NAMALWA (cell line): ENCODE measurements around the gene HMGCLL1.

Source experiments
- DNase-seq: peaks from one replicate; pipeline ENCODE4 v3.0.0-alpha.2; 2015; ENCODE audit warnings: low spot score

Gene HMGCLL1

DNA sequence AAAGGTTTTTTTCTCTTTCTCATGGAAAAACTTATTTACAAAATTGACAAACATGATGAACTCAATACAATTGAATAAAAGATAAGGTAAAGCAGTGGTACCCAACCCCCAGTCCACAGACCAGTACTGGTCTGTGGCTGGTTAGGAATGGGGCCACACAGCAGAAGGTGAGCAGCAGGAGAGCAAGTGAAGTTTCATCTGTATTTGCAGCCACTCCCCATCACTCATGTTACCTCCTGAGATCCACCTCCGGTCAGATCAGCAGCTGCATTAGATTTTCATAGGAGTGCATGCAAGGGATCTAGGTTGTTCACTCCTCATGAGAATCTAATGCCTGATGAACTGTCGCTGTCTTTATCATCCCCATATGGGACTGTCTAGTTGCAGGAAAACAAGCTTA, 47.5 kb downstream of the HMGCLL1 start:
- no peak for DNase-seq

DNA sequence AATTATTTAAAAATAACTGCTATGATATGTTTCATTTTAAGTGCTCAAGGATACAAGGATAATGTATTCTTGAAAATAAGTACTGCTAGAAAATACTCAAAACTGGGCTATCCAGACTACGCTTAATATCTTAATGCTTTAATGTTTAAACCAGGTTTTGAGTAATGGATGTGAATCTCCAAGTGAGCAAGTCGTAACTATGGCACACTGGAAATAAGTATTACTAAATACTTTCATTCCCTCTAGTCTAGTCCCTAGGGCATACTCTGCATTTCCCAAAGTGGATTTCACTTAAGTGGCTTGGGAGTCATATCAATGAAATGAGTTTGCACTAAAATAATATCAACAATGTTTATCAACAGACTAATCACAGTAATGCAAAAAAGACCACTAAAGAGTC, 48.1 kb downstream of the HMGCLL1 start:
- no peak for DNase-seq

DNA sequence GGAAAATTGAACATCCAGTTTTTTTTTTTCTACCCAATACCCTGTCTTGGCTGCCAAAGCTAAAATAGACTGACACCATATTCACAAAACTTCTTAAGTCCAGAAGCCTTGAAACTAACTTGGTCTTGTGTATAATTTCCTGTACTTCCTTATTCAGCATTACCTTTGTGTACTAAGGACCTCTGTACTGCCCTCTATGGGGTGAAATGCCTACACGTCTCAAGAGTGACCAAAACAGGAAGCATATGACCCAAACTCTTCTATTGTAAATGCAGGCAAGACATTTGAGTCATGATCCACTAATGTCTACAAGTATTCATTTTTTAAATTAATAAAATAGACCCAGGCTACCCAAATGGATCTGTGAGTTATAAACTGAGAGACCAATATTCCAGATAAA, 50.4 kb downstream of the HMGCLL1 start:
- DNase-seq: peak; percentile 85

DNA sequence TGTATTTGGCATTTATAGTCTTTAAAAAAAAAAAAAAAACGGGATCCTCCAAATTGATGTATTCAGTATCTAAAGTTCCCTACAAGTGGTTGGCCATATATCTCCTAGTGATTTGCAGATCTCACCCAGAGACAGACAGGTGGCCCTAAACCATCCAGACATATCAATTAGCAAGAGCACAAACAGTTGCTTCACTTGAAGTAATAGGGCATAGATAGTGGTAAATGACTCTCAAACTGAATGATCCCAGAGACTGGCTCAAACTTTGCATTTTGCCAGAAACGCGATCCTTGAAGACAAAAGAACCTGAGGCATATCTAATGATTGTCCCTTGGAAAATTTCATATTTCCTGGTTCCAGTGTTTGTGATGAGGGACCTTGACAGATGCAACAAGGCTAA, 54.6 kb downstream of the HMGCLL1 start:
- DNase-seq: no peak

DNA sequence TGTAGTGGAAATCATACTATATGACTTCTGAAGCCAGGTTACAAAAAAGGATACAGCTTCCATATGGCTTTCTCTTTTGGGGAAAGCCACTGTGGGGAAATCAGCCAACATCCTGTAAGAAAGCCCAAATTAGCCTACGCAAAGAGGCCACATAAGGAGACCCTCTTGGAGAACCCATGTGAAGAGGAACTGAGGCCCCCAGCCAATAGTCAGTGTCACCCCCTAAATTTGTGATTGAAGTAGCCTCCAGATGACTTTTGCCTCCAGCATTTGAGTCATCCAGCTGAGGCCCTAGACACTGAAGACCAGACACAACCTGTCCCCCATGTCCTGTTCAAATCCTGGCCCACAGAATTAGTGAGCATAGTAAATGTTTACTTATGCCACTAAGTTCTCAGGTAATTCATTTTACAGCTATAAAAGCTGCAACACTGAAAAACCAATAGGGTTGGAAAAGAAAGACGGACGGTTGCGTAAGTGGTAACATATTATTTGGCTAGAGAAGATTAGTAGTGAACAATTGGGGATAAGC, 60.4 kb downstream of the HMGCLL1 start:
- DNase-seq: no peak

DNA sequence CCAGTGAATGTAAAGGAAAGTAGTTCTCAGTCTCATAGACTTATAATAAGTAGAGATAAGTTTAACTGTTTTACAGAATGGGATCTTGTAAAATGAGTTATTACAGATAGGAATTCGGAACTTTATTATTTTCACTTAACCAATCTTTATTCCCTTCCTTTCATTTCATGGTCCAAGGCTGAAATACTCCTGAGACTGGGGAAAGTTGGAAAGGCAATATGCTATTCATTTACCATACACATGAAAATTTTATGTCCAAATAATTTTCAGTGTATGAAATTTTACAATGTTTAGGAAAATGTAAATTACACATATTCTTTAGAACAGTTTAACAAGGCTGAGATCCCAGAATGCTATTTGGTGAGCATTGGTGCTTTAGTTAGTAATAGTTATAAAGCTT, 62.3 kb downstream of the HMGCLL1 start:
- no peak for DNase-seq

DNA sequence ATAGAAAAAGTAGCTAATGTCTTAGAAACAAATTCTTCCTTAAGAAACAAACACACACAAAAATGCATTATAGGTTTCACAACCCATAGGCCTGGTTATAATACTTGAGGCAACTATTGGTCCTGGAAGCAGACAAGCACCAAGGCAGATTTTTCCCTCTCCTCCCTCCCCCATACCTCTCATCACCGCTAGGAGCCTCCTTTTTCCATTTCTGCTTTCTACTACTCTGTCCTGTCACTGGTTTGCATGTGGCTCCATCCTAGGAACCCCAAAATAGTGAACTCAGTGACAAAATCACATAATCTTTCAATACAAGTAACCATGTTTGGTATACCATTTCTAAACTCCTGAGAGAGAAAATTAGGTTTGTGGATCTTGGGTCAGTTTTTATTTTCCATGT, 66.1 kb downstream of the HMGCLL1 start:
- DNase-seq: peak; percentile 3

DNA sequence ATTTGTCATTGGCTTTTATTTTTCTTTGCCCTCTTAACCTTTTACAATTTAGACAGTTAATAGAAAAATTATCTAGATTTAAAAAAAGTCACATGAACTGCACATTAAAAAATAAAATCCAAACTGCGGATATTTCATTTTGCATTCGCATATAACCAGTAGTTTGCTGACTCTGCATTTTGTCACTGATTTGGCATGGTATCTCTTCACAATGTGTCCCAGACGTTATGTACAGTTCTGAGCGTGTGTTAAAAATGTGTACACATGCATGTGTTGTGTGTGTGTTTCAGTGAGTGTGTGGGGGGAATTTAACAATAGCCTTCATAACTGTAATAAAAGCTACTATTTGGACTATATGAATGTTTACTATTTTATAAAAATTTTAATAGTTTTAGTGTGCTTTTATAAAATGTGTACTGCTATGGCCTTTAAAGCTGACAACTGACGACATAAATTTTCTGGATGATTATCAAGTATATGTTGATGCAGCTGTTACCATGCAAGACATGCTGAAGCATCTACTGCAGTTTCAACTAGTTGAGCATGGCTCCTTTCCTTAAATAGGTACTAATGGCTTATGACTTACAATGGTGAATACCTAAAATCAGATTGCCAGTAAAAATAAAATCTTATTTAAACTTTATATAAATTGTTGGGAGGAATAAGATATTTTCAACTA, 67.7 kb downstream of the HMGCLL1 start:
- DNase-seq: no peak

DNA sequence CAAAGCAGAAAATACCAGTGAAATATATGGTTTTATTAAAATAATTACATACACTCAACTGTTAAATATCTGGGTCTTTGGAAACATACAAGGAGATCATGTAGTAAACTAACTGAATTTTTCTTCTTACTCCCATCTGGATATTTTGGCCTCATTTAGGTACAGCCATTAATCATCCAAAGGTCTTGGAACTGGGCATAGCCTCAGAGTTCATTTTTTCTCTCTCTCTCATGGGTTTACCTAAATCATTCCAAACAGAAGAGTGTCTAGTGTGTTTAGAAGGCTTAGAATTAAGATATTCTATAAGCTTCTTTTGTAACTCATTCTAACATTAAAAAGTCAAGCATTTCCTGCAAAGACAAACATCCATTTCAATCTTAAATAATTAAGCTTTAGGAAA, 79.4 kb downstream of the HMGCLL1 start:
- no peak for DNase-seq

DNA sequence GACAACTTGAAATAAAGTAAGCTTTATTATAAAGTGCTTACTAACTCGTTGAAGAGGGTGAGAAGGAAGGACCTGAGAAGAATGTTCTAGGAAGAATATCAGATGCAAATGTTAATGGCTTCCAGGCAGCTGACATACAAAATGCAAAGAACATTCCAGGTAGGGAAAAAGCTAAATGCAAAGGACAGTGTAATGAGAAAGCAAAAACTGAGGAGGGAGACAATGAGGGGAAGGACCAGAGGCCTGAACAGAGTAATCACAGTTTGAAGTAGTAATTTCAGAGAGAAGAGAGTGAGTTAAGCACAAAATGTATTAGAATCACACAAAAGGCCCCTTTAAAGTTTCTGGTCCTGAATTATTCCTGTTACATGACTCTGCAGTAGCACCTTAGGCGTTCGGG, 81.3 kb downstream of the HMGCLL1 start:
- DNase-seq: no peak

DNA sequence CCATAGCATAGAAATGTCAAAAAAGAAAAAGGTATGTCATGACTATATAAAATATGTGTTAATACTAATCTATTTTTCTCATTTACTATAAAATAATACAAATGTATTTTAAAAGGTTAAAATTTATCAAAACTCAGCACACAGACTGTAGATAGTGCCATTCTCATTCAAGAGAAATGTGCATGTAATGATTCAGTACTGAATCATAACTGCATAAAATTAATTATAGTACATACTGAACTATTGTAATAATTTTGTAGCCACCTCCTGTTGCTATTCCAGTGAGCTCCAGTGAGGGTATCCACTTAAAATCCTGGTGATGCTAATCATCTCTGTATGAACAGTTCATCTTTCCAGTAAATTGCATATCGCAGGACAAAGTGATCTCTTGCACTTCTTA, 82.8 kb downstream of the HMGCLL1 start:
- DNase-seq: no peak

DNA sequence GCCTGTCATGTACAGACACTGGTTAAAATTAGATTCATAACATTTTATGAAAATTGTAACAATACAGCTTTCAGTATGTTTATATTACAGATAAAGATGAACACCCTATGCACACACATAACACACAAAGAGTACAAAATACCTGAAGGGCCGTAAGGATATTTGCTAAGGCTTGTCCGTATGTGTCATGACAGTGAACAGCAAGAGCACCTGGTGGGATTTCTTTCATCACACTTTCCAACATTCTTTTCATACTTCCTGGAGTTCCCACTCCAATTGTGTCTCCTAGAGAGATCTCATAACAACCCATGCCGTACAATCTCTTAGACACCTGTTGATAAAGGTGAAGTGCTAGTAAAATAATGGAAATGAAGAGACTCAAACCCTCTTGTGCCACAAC, 83.7 kb downstream of the HMGCLL1 start:
- no peak for DNase-seq

DNA sequence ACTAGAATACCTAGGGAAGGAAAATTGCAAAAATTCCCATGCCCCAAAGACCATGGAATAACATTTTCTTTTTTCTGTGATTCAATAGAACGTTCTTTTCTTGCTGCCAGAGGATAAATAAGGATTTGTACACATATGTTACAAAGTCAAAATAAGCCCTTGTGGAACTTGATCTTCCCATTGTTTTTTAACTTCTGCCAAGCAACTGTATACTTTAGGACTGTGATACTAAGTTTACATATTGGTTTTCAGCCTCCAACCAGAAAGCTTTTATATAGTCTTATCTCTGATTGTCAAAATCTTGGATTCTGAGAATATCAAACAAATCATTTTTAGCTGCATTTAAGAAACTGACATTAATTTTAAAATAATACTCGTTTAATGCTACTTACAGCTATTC, 84.6 kb downstream of the HMGCLL1 start:
- DNase-seq: no peak

DNA sequence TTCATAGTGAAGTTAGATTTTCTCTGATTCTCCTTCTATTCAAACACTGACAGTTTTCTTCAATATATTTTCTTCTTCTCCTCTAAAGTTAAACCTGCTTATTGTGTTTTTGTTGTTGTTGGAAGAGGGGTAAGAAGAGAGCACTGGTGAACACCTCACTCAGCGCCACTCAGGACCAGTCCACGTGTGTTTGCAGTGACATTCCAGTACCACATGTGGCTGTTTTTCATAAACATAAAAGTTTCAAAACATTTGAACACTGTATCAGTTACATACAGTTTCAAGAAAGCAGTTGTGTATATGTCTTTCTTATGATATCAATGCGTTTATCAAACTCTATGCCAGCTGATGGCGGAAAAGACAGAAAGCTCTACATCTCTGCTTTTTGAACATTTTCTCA, 86.7 kb downstream of the HMGCLL1 start:
- no peak for DNase-seq

DNA sequence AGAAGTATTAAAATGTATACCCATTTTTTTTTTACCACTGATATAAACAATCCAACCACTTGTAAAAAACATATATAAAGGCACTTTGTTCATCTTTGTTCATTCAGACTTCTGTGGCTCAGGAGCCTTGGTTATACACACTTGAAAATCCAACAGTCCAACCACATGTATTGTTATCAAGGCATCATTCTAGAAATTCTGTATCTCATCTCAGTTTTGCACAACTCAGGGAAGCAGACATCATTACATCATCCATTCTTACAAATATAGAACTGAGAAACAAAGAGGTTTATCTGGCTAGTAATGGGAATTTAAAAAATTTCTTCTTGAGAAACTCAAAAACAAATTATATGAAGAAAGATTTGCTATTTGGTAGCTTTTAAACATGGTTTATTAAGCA, 88.1 kb downstream of the HMGCLL1 start:
- DNase-seq: no peak

DNA sequence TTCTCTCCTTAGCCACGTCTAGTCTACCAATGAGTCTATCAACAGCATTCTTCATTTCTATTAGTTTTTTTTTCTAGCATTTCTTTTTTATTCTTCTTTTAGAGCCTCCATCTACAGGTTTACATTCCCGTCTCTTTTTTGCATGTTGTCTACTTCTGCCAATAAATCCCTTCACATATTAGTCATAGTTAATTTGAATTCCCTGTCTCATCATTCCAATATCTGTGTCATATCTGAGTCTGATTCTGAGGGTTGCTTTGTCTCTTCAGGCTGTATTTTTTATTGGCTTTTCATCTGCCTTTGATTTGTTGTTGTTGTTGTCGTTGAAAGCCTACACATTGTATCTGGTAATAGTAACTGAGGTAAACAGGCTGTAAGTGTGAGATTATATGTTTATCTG, 104.6 kb downstream of the HMGCLL1 start:
- no peak for DNase-seq

DNA sequence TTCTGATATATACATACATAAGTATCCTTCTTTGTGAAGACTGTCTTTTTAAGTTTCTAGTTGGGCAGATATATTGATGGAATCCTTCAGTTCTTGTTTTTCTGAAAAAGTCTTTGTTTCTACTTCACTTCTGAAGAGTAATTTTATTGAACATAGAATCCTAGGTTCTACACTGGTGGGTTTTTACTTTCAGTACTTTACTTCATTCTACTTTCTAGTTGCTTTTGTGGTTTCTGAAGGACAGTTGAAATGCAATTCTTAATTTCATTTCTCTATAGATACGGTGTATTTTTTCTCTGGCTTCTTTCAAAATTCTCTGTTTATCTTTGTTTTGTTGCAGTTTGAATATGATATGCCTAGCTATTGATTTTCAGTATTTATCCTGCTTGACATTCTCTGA, 105.3 kb downstream of the HMGCLL1 start:
- DNase-seq: no peak

DNA sequence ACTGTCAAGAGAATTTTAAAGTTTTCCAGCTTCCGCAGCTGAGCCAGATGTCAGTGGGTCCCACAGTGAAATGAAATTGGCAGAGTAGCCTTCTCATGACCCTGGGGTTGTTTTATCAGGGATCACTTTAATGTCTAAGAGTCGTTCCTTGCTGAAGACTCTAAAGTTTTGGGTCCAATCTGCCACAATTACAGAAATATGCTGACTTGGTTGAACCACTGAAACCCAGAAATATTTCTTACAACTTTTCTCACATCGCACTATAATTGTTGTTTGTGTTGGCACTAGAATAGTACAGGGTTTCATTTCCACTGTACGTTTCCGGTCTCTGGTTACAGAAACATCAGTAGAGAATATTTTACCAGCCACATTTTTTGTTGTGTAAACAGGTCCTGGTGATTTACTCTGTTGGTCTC, 109.0 kb downstream of the HMGCLL1 start:
- peak; percentile 13 for DNase-seq

DNA sequence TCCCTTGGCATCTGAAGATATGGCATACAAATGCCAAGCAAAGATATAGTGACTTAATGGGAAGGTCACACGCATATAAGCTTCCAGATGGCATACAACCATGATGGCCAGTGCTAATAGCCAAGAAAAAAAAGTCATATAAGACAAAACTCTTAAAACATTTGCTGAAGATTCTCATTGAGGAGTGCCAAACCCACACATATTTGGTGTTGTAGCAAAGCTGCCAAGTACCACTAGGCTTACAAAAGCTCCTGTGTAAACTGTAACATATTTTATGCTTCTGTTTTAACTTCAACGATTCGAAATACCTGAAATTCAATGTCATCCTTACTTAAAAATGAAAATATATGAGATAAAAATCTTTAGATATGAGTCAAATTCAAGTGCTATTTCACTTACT, 123.0 kb downstream of the HMGCLL1 start:
- DNase-seq: no peak

DNA sequence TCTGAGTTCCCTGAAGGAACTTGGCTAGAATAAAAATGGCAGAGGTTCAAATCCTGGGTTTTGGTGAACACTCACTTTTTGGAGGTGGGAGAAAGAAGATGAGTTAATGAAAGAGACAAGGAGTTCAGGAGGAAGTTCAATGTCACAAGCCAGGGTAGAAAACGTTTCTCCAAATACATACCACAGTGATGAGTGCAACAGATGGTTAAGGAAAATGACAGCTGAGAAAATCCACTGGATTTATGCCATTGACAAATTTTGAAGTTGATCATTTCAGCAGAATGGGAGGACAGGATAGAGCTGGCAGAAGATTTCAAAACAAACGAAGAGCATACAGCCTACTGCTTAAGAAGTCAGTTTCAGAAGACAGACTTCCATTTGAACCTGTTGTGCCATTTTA, 129.0 kb downstream of the HMGCLL1 start:
- DNase-seq: no peak

DNA sequence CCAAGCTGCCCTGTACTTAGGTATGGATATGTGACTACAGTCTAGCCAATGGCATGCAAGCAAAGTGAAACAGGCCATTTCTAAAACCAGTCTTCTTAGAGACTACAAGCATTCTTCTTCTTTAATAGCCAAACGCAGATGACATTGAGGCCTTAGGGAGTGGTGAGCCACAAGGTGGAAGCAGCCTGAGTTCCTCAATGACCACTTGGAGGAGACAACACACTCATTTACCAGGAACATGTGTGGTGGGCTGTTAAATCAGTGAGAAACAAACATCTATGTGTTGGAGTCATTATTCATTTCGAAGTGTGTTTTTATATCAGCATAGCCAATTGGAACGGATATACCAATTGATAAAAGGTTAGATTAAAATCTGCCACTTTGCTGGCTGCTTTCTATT, 129.8 kb downstream of the HMGCLL1 start:
- no peak for DNase-seq

DNA sequence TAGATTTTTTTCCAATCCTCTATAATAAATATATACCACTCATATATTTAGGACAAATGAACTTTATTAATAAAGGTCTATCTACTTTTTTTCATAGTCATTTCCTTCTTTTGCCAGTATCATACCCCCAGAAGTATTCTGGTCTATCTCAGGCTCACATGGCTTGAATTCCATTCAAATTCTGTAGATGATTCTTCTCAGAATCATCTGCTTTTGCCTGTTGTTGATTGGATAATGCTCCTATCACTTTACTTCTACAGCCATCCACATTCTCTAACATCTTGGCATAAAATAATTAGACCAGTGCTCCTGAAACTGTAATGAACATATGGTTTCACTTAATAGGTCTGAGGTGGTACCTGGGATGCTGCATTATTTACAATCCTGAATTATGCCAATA, 130.5 kb downstream of the HMGCLL1 start:
- no peak for DNase-seq

DNA sequence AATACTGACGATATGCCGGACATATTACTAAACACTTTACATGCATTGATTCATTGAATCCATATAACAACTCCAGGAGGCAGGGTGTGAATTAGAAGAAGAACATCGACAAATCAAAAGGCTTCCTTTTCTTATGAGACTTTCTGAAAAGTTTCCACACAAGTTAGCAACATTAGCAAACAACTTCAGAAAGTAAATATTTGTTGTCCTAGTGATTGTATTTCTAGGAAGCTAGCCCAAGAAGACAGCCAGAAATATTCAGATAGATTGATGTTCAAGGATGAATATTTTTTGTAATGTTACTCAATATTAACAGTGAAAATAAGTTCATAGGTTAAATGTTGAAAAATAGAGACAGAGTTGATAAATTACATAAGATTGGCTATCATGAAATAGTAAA, 131.1 kb downstream of the HMGCLL1 start:
- DNase-seq: no peak

DNA sequence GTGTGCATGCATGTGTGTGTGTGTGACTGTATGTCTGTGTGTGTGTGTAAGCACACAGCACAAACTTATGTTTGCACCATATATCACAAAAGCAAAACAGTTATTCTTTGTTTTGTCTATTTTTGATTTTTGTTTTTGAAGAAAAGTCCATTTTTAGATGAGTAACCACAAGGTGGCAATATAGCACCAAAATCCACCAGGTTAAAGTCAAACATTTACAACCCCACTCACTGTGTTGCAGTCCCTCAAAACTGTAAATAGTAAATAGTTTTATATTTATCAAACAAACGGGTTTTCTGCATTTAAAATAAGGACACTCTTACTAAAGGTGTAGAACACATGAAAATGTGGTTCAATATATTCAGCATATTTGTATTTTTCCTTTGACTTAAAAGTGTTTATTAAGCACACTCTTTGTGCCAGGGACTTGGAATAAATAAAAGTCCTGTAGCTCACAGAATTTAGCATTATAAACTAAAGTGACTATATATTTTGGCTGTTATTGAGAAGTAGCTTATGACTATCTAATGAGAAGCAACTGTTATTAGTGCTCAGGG, 133.3 kb downstream of the HMGCLL1 start:
- peak; percentile 51 for DNase-seq
